Activated CD4-positive, alpha-beta T cell treated with anti-CD3 and anti-CD28 coated beads, Interleukin-2, amount 50 U/mL, for 24 hours (primary cell): ENCODE measurements around the gene ZNF10.

Experiments used
- DNase-seq, 2 donors: peaks; one replicate each; pipeline ENCODE4 v3.0.0-alpha.2; 2020; ENCODE audit warnings: low read depth in 1 of 2, low spot score in 1 of 2

Gene ZNF10

DNA sequence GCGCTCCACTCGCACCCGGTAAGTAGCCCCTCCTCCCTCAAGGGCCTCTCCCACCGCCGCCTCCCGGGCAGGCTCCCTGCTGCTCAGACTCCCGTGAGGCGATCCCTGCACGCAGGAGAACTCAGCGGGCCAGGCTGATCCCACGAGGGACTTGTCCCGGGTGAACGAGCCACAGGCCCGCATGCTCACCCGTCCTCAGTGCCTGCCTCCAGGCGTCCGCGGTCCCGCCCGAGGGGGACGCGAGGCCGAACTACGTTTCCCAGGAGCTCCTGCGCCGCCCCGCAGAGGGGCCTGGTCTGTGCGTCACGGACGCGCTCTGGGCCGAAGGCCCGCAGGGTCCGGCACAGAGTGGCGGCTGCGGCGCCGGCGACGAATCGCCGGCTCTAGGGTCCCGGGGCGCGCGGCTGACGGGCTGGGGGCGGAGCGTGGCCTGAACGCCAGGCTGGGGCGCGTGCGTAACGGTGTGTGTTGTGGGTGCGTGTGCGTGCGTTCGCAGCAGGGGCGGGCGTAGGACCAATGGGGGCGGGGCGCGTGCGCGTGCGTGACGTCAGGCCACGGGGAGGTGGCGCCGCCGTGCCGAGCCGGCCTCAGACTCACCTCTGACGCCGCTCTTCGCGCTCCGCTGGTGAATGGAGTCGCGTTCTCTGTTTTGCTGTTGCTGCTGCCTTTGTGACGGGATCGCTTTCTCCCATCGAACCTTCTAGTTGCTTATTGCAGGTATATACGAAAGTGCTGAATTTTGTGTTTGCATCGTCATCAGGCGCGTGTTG, at the start of gene ZNF10, which contains the start of gene ZNF891:
Gene ZNF10 (plus strand): TSS at position 590 of the 770 bp plus-strand sequence. CDS start 13,866 bp downstream, outside the sequence.
Gene ZNF891 (minus strand): TSS at position 237 of the 770 bp plus-strand sequence. CDS start 8,356 bp downstream, outside the sequence.
- DNase-seq, result peak; percentile 94 to 98

DNA sequence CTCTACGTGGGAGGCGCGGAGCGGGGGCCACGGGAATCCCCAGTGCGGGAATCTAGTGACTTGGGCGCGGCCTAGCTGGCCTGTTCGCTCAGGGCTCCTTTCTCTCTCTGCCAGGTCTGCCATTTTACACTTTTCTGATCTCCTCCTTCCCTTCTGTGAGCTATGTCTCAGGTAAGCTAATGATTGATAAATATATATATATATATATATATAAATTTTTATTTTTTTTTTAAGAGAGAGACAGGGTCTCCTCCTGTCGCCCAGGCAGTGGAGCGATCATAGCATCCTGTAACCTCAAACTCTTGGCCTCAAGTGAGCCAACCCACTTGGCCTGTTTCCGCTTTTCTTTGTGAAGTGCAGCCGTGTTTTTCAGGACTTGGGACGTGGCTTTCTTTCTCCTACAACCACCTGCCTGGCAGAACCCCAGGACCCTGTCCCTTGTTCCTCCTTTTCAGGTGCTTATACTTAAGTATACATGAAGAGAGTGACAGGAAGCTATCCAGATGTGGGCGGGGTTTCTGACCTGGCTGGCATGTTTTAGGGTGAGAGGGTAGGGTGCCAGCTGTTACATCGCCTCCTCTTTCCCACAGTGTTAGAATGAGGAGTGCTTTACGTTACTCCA, 49.2 kb upstream of the ZNF10 start:
- DNase-seq, result no peak

DNA sequence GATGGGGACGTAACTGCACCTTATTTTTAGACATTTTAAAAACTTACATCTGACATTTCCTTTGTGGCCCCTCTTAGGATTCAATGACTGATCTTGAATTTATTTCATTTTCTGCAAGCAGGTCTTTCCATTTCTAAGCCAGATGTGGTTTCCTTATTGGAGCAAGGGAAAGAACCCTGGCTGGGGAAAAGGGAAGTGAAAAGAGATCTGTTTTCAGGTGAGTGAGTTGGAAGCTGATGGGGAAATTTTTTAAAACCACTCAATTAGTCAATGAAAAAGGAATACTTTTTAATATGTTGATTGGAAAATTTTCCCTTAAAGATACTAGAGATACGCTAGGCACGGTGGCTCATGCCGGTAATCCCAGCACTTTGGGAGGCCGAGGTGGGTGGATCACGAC, 47.1 kb upstream of the ZNF10 start:
- no peak for DNase-seq

DNA sequence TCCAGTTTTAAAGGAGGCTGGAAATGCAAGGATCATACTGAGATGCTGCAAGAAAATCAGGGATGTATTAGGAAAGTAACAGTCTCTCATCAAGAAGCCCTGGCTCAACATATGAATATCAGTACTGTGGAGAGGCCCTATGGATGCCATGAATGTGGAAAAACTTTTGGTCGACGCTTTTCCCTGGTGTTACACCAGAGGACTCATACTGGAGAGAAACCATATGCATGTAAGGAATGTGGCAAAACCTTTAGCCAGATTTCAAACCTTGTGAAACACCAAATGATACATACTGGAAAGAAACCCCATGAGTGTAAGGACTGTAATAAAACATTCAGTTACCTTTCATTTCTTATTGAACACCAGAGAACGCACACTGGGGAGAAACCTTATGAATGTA, 24.8 kb upstream of the ZNF10 start:
- DNase-seq, result no peak

DNA sequence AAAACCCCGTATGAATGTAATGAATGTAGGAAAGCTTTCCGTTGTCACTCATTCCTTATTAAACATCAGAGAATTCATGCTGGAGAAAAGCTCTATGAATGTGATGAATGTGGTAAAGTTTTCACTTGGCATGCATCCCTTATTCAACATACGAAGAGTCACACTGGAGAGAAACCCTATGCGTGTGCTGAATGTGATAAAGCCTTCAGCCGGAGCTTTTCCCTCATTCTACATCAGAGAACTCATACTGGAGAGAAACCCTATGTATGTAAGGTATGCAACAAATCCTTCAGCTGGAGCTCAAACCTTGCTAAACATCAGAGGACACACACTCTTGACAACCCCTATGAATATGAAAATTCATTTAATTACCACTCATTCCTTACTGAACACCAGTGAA, 24.2 kb upstream of the ZNF10 start:
- DNase-seq, result no peak

DNA sequence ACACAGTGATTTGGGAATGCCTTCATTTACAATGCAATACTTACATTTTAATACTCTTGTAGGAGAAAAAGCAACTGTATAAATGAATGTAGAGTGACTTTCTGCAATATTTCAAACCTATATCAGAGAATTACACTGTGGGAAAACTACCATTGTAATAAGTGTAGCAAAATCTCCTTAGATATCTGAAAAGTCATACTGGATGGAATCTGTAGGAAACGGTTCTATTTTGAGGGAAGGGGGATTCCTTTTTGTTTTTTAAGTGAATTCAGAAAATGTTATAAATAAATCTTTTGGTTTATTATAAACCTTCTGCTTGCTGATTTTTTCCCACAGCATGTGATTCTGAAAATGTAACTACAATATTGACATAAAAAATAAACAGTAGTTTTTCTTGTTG, 23.3 kb upstream of the ZNF10 start:
- DNase-seq, result no peak

DNA sequence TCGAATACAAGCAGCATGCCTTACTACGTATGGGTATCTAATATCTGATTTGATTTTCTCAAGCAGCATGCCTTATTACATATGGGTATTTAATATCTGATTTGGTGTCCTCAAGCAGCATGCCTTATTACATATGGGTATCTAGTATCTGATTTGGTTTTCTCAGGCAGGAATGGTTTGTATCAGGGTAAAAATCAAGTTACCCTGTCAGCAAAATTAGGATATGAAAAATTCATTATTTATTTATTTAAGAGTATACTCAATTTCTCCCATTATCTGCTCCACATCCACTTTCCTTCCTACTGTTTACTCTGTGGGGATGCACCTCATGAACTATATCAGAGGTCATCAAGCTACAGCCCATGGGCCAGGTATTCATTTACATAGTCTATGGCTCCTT, 22.3 kb upstream of the ZNF10 start:
- DNase-seq, result no peak

DNA sequence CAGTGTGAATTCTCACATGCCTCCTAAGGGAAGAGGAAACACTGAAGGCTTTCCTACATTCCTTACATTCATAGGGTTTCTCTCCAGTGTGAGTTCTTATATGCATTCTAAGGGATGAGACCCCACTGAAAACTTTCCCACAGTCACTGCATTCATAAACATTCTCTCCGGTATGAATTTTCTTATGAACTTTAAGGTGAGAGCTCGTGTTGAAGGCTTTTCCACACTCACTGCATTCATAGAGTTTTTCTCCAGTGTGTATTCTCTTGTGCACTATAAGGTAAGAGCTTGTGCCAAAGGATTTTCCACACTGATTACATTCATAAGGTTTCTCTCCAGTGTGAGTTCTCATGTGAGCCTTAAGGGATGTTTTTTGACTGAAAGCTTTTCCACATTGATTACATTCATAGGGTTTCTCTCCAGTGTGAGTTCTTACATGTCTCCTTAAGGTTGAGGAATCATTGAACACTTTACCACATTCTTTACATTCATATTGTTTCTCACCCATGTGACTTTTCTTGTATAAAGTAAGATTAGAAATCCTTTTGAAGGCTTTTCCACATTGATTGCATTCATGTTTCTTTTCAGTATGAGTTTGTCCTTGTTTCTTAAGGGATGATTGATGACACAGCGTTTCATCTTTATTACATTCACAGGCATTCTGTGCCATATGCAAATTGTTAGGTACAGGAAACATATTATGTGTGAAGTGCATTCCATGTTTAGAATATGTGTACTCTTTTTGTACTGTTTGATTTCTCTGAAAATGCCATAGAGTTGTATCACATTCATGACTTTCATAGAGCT, 9.8 kb upstream of the ZNF10 start:
- no peak for DNase-seq

DNA sequence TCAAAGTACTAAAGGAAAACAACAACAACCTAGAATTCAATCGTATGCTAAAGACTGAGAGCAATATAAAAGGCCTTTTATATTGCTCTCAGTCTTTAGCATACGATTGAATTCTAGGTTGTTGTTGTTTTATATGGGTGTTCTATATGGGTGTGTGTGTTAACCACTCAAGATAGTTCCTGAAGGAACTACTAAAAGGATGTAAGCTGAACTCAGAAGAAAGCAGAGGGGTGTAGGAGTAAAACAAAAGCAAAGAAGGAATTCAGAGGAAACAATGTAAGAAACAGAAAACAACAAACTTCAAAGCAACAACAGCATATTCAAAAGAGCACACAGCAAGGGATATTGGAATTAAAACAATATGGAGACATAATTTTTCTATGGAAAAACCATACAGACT, 5.8 kb upstream of the ZNF10 start:
- DNase-seq, result no peak

DNA sequence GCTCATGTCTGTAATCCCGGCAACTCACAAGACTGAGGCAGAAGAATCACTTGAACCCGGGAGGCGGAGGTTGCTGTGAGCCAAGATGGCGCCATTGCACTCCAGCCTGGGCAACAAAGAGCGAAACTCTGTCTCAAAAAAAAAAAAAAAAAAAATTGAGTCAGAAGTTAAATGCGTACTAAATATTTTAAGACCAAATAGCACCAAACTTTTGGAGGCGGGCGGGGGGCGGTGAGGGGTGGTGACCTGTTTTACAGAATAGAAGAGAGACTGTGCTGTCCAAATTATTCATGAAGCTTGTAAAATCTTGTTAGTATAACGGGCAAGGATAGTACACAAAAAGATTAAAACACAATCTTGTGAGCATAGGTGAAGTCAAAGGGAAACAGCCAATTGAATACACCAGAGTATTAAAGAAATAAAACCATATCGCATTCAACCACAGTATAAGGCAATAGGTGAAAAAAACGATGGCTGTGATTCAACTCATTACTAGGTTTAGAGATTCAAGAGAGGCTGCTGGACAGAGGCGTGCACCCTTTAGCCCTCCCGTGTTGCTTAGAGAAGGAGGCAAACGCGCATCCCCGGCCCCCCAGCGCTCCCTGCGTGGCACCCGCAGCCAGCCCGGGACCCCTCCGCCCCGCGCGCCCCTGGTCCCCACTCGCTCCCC, 924 bp upstream of the ZNF10 start:
- DNase-seq, result no peak

DNA sequence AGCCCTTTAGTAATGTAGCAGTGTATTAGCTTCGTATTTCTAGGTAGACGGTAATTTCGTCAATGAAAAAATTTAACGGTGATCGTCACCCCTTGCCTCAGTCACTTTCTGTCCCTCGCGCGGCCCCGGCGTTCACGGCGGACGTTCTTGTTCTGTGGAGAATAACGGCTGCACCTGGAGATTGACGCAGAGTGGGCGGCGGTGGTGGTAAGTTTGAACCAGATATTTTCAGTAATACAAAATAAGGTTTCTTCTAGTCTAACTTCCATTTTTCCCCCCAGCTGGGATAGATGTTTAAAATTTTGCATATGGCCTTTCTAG, 341 bp downstream of the ZNF10 start:
- DNase-seq, result no peak

DNA sequence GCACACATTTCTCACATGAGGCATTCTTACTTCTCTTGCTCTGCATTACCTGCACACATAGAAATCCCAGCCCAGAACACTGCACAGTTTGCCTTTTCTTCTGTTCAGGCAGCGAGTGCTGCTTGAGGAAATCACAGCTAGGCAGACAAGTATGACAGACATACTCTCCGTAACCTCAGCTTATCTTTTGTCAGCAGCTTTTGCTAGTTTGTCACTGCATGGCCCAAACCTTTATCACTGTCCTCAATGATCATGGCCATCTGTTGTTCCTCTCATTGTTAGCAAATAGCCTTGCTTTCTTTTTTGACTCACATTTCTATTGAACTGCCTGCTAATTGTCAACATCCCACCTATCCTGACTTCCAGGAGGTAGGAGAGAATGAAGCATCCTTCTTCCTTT, 5.3 kb downstream of the ZNF10 start:
- DNase-seq, result no peak

DNA sequence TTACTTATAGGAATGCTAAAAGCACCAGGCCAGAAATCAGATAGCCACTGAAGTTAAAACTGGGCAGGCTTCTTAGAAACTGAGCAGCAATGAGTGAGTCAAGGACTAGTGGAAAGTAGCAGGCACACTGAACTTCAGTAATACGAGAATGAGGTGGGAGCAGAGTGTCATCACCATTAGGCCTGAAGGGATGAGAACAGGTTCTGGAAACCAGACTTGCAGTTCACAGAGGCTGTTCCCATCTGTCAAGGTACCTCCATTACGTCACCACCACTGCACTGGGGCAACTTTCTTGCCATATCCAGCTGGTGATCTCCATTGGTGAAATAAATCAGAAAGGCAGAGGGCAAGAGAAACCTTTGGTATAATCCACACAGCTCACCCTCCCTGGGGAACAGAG, 15.6 kb downstream of the ZNF10 start:
- no peak for DNase-seq

DNA sequence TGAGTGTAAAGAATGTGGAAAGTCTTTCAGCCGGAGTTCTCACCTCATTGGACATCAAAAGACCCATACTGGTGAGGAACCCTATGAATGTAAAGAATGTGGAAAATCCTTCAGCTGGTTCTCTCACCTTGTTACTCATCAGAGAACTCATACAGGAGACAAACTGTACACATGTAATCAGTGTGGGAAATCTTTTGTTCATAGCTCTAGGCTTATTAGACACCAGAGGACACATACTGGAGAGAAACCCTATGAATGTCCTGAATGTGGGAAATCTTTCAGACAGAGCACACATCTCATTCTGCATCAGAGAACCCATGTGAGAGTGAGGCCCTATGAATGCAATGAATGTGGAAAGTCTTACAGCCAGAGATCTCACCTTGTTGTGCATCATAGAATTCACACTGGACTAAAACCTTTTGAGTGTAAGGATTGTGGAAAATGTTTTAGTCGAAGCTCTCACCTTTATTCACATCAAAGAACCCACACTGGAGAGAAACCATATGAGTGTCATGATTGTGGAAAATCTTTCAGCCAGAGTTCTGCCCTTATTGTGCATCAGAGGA, 25.8 kb downstream of the ZNF10 start:
- DNase-seq, result no peak

DNA sequence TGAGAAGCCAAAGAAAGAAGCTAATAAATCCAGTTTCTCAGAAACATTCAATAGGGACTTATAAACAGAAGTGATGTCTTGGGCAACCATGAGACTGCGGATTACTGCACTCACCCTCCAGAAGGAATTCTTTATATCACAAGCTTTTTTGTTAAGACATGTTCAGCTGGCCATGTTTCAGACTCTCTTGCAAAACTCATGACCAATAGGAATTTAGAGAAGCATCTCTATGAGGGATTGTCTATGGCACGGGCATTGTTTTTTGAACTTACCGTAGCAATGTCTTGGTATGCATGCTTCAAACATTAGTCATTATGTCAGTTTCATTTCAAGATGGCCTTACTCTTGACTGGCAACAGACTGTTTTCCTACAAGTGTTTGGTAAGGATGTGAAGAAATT, 35.3 kb downstream of the ZNF10 start:
- DNase-seq, result no peak

DNA sequence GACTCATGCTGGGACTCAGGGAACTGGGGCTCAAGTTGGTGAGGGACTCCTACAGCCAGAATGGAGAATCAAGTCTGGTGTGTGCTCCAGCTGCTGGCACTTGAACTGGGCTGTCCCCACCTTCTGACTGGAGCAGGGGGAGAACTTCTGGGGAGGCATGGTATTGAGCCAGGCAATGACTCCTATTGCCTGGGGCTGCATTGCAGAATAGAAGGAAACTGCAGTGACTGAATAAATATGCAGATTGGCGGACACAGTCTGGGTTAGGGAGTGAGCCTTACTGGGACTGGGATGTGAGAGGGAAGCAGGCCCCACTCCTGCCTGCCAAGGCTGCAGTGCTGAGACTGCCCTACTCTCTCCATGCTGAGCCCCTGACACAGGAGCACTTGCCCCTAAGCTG, 42.1 kb downstream of the ZNF10 start:
- no peak for DNase-seq

DNA sequence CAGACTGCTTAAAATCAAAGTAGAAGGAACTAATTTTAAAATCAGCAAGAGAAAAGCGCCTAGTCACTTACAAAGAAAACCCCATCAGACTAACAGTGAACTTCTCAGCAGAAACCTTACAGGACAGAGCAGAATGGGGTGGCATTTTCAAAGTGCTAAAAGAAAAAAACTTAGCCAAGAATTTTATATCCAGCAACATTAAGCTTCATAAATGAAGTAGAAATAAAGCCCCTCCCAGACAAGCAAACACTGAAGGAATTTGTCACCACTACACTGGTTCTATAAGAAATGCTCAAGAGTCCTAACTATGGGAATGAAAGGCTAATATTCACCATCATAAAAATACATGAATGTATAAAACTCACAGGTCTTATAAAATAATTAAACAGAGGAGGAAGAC, 44.5 kb downstream of the ZNF10 start:
- no peak for DNase-seq

DNA sequence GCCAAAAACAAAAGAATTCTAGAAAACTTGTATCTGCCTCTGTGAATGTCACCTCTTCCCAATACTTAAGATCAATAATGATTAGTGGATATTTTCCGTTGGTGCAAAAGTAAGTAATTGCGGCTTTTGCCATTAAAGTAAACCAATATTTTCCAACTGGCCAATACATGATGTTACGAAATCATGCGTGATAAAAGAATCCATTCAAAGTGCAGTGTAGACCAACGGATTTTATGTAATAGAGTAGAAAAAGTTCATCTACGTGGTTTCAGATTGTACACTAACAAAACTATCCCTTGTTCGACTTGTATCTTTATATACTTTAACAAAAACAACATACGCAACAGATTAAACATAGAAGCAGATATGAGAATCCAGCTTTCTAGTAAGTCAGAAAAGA, 50.2 kb downstream of the ZNF10 start:
- no peak for DNase-seq

DNA sequence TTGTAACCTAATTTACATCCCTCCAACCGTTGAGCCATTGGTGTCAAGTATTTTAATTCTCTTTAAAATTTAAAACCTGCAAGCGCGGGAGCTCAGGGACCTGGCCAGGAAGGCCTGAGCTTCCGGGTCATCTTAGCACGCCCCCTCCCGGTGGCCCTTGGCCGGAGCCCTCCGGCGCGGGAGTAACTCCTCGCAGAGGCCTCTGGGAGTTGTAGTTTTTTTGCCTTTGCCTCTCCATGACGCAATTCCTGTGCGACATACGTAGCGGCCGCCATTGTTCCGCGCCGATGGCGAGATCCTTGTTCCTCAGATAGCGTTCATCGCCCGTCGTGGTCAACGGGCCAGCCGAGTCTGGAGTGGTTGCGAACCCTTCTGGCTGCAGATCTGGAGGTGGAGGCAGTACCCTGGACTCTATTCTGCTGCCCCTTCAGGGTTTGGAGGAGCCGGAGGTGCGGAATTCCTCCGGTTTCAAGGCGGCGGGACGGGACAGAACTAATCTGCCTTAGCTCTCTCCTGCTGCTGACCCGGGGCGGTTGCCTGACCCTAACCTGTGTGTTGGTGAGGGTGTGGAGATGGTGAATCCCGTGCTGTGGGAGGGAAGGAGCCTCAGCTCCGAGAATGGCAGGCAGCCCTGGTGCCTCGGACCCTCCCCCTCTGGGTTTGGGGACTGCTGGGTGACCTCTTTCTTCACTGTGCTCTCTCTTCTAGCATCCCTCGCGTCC, 51.0 kb downstream of the ZNF10 start, which contains the start of gene ZNF268:
Gene ZNF268 (plus strand): TSS at position 258 of the 722 bp plus-strand sequence. CDS start 503 bp downstream, outside the sequence.
- peak; percentile 84 to 89 for DNase-seq

DNA sequence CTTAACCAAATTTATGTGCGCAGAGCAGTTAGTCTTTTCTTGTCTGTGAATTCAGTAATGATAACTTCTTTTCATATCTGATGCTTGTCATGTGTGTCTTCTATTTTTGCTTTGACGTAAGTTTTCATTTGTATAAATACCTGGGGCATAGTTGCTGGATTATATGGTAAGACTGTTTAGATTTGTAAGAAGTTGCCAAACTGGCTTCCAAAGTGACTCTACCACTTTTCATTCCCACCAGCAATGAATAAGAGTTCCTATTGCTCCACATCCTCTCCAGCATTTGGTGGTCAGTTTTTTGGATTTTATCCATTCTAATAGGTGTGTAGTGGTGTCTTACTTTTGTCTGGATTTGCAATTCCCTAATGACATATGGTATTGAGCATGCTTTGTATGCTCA, 59.7 kb downstream of the ZNF10 start:
- no peak for DNase-seq
